IPS DF 4.7 (cell line): ENCODE results near the gene SH3RF3.
"Not testable (repeated sequence)": the region's sequence is repeated elsewhere in the genome, so short reads cannot be mapped to it uniquely, and the experiment has no call there.

Experiments
- DNase-seq: peaks from one replicate; pipeline ENCODE4 v3.0.0-alpha.2; 2013; ENCODE audit warnings: low spot score; ENCODE audit errors: extremely low read depth

The SH3RF3 gene

DNA sequence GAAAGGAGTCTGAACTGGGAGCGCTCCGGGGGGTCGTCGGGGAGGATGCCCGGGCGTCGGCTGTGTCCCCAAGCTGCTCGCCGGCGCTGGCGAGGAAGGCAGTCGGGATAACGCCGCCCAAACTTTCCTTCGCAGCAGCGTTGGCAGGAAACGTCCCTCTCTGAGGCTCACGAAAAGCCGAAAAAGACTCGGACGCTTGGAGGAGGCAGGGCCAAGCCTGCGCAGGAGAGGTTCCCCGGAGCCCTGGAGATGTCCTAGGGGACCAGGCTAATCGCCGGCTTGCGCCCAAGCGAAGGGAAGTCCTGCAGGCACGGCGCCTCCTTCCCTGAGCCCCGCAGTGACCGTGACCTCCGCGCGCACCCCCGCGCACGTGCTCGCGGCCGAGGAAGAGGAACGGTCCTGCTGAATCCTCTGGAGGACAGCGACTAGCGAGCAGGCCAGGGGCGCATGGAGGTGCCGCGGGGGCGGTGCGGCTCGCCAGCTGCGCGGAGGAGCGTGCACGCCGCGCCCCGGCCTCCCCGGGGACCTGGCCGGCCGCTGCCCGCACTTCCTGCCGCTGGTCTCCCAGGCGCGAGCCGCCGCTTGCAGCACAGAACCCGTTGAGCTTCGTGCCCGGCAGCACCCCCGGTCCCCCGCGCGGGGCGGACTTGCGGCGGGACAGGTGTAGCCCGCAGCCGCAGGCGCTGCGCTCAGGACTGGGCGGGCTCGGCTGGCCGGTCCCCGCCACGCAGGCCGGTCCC, at the start of gene SH3RF3:
TSS of gene SH3RF3 (plus strand) at position 590 of the 740 bp plus-strand sequence.
- DNase-seq = no peak

DNA sequence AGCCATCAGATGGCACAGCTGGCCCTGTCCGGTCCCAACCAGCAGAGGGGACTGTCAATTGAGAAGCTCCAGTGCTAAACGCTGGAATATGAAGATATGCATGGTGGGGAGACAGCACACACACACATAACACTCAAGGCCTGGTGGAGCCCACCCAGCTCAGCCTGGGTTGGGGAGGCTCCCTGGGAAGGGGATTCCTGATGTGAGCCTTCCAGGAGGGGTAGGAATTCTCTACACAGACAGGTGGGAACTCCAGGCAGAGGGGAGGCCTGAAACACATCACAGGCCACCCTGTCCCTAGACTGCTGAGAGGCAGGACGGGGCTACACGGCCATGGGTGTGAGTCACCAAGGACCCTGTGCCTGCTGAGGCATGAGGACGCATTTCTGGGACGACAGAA, 49.4 kb upstream of the SH3RF3 start:
- no peak for DNase-seq

DNA sequence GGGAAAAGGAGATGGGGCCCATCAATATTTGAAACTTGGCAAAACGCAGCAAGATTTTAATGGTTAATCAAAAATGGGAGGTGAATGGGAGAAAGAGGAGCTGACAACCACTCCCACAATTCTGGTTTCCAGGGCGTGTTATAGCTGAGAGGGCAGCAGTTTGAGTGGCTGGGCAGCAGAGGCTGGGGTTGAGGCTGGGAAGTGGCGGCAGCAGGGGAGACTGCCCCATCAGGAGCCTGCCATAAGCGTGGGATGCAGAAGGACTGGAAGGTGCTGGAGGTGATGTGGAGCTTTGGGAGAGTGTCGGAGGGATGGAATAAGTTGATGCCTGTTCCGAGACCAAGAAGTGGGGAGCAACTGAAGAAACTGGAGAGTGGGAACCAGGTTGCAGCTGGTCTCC, 48.9 kb upstream of the SH3RF3 start:
- no peak for DNase-seq

DNA sequence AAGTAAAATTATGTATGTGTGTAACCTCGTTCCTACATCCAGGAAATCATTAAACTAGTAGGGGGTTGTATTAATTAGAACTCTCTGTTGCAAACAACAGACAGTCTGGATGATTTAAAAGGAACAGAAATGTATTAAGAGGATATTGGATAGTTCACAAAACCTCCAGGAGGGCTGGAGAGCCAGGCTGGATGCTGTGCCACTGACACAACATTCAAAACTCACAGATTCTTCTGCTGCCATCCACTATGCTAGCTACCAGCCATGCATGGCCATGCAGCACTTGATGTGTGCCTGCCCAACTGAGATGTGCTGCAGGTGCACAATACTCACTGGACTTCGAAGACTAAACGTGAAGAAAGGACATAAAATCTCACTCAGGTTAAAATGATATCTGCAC, 48.2 kb upstream of the SH3RF3 start:
- no peak for DNase-seq

DNA sequence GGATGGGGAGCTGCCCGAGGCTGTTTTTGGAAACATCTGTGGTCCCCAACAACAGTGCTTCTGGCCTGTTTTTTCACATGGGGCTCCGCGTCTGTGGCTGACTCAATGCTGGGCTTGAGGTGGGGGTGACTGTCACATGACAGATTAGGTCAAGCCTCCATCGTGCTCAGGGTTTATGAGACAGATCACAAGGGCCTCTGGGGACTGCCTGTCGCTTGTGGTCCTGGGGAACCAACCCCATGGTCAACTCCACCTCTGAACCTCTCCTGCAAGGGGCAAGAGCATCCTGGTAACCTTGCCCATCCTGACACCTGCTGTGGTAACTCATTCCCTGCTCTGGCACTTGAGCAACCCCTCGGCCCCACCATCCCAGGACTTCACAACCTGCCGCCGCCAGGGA, 47.6 kb upstream of the SH3RF3 start:
- DNase-seq = no peak

DNA sequence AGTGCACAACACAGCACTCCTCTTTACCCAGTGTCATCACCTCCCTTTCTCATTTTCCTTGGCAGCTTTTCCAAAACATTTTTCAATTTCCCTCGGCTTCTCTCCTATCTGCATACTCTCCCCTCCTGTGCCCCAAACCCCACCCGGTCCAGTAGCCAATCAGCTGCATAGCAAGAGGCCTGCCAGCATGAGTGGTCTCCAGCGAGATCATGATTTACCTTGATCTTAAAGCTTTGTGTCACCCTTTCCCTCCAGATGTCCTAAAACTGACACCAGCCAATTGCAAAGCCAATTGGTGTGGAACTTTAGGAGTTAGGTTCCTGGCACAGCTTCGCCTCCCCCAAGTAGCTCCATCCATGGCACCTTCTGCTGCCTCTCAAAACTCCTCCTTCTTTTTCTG, 45.2 kb upstream of the SH3RF3 start:
- no peak for DNase-seq

DNA sequence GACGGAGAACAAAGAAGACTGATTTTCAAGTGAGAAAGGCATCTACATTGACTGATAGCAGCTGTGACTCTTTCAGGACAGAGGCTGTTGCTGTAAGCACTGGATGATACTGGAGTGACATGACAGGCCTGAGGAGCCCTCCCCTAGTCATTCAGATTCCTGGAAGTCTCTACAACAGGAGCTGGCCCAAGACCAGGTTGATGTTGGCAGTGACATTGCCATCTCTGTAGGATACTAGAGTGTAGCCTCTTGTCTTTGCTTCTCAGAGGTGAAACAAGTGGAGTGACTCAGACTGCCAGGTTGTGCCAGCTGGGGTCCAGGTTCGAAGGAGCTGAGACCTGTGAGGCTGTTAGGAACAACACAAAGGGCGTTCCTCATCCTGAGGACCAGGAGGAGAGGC, 44.7 kb upstream of the SH3RF3 start:
- no peak for DNase-seq

DNA sequence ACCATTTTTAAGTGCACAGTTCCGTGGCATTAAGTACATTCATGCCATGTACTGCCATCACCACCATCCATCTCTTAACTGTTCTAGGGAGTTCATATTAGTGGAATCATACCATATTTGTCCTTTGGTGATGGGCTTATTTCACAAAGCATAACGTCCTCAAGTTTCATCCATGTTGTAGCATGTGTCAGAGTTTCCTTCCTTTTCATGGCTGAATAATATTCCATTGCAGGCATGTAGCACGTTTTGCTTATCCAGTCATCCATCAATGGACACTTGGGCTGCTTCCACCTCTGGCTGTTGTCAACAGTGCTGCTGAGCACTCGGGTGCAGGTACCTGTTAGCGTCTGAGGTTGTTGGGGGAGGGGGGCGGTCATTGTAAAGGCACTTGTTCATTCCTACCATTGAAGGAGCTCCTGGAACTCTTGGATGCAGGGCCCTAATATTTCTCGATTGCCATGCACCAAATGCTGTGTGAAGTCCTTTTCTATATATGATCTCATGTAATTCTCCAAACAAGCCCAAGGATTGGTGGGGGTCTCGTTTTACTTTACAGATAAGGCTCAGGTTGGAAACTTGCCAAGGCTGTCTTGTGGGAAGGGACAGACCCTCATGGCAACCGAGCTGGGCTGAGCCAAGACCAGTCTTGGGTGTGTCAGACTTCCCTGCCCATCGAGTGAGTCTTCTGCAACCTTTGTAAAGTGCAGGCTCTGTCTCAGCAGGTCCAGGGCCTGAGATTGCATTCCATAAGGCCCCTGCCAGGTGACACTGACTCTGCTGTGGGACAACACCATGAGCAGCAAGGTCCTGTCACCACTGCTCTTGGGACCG, 42.9 kb upstream of the SH3RF3 start:
- no peak for DNase-seq

DNA sequence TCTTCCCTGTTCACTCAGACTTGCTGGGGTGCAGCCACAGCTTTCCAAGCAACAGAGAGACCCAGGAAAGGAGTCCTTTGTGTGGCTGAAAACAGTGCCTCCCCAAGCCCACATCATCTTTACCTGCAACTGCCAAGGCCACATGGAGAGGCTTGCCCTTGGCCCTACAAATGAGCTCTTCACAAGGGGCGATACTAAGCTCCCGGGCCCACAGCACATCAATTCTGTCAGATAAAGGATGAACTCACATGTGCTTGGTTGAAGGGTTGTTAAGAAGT, 42.3 kb upstream of the SH3RF3 start:
- no peak for DNase-seq

DNA sequence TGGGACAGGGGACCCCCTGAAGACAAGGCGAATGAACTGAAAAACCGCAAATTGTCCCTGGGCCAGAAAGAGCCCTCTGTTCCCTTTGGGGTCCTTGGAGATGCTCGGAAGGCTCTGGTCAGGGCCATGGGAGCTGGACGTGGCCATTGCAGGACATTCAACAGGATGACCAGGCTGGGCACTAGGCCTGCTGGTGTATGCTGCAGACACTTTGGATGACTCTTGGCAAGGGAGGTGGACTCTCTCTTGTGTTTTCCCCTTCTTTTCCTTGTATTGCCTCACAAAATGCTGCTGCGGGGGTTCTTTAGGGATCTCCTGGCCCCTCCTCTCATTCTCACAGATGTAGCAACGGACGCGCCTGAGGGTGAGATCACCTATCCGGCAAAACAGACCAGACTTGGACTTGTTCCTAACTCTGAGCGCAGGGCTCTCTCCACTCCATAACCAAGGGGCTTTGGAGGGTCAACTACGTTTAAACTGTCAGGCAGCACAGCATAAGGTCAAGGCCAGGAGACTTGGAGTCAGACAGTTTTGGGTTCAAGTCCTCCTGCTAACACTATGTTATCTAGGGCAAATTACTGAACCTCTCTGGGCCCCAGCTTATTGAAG, 41.8 kb upstream of the SH3RF3 start:
- DNase-seq = no peak

DNA sequence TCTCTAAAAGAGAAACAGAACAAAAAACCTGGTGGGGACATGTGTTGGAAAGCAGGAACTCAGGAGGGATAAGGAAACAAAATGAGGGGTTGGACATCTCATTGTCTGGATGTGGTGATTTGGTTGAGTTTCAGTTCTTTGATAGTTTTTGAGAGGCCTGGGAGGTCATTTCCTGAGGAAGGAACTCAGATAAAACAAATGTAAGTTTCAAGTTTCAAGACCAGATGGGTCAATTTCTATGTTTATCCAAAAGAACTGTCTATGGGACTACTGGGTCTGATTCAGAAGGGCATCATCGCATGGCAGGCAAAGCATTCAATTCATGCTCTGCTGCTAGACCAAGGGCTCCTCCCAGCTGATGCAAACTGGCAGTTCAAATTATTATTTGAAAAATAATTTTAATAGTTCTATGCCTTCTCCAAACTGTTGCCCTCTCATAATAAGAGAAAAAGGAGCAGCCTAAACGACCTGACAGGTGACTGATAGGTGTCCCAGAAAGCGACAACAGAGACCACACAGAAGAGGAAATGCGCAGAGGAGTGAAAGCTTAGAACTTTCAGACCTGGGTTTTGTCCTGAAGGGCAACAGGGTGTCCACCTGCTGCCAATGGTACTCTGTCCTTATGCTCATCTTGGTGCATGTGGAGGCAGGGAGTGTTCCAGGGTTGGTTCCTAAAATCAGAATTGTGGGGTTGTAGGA, 39.3 kb upstream of the SH3RF3 start:
- DNase-seq = no peak

DNA sequence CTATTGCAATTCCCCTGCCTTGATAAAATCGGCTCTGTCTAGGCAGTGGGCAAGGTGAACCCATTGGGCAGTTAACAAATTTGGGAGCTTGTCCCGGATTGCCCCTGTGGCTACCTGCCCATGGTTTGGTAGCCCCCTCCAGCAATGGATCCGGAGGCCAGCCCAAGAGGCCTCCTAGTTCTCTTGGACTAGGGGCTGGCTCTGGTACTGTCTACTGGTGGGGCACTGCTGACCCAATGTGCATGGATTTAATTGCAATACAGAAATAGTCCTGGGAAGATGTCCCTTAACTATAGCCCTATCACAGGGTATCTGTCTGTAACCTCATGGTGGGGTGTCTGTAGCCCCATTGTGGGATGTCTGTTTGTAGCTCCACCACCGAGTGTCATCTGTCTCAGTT, 37.5 kb upstream of the SH3RF3 start:
- no peak for DNase-seq

DNA sequence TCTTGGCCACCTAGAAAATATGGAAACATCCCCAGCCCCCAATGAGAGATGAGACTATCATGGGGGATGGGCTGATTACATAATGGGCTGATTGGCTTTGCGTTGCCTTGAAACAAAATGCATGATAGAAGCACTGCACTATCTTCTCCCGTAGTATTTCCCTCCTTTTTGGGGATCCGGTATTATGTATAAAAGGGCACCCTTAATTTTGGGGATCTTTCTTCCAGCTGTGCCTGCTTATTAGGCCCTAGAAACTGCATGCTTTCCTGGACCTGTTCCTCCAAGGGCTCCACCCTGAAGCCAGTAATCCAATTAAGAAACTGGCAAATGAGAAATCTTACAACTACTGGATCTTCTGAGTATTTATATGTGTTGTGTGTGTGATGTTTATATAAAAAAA, 34.9 kb upstream of the SH3RF3 start:
- DNase-seq = no peak

DNA sequence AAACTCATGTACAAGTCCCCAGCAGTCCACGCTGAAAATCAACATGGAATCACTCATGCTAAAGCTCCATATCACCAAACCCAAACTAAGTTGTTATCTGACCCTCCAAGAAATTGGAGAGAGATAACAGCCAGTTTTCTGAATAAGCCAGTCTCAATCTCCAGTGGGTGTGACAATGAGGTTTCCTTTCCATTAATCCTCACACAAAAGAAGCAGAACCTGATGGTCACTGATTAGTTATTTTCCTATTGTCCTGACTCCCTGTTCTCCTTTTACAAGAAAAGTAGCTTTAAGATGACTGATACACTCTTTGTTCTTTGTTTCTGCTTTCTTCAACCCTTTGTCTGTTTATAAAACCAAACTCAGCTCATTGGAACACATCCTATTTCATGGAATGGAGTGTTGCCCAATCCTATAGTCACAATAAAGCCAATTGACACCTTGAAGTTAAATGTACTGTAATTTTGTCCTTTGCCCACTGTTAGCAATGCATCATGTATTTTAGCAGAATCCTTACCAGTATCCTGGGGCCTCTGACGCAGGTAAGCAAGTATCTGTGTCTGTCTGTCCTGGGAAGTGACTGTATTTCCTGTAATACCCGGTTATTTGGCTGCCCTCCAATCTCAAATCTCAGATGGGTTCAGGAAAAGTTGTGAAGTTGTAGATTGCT, 30.6 kb upstream of the SH3RF3 start:
- no peak for DNase-seq

DNA sequence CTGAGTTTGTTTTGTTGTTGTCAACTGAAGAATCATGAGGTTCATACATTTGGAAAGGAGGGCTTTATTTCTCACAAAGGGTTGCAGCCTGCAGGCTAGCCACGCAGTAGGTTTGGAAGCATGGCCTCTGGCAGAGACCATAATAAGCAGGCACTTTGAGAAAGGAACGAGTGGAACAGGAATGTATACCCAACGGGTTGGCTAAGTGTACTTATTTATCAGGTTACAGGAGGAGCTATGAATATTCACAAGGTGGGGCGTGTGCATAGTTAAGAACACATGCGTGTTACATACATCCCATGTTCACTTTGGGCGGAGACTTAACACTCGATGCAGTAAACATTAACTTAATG, 30.1 kb upstream of the SH3RF3 start:
- no peak for DNase-seq

DNA sequence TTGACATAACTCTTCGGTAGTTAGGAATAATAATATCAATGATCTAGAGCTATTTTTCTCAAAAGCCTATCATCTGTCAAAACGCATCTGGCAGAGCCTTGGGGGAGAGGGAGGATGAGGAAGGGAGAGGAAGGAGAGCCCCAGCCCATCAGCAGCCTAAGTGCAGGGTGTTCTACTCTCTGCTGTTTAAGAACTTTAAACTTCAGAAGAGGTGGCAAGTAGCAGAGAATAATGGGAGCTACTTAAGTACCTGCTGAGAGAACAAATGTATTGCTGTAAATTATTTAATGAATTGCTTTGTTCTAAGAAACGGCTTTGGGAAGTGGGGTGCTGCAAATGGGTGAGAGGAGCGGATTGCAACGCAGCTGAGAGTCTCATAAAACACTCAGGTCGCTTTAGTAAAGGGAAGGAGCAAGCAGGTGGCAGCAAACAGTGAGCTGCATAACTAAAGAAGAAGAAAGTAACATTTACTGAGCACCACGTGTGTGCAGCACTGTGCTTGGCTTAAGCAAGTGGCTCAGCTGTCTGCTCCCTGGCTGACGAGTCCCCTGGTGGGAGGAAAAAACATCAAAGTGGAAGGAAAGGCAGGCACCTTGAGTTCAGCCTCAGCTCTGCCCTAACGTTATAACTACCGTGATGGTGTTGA, 26.3 kb upstream of the SH3RF3 start:
- peak; percentile 46 for DNase-seq

DNA sequence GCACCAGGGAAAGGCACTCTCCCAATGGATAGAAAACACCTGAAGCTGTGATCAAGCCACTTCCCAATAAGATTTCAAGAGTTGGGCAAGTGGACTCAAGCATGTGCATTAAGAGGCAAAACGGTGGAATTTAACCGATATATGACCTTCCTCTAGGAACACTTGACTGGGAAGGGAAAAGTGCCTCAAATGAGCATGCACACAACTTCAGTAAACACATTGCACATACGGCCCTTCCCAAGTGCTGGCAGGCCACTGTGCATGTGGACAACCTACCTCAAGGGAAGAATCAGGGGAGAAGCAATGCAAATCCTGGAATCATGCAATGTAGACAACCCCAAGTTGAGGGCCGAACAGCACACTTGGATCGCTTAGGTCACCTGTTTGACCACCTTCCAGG, 23.9 kb upstream of the SH3RF3 start:
- no peak for DNase-seq

DNA sequence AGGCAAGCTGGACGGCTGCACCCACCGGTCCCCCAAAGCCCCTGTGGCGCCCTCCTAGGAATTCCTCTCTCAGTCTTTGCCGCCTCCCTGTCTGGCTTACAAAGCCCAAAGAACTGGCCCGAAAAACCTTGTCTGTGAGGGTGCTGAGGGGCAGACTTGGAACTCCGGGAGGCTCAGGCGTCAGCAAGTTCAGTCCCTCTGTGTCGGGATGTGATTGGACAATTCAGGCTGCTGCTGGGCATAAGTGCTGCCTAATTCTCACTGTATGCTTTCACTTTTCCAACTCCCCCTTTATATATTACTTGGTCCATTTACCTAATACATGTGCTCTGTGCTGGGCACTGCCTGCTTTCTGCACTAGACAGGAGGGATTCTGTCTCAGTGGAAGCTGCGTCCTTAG, 20.3 kb upstream of the SH3RF3 start:
- DNase-seq = no peak

DNA sequence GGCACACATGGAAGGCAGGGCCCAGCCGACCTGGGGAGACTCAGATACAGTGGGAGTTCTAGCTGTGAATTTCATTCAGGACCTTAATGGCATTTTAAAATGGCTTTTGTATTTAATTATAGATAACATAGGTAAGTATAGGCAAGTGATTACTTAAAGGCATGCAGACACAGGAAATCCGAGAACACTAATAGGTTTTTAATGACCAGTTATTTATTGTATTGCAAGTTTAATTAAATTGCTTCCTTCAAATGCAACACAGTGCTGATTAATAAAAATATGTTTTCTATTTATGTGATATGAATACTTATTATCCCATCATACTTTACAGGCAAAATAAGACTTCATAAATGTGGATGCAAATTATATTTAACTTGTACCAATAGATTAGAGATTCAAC, 19.7 kb upstream of the SH3RF3 start:
- DNase-seq = no peak

DNA sequence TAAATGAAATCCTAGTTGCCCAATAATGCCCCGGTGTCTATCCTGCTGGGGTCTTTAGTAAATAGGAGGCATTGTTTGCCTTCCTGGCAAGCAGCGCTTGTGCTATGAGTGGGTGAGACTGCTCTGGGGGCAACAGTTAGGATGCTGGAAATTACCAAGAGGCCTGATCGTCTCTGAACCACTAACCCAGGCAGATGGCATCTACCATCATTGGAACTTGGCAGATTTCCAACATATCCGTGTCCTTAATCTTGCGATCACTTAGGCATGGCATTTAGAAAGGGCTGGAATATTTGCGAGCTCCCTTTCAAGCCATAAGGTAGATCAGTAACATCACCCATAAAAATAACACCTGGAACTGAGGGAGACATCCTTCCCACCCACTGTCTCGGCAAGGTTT, 18.8 kb upstream of the SH3RF3 start:
- DNase-seq = no peak

DNA sequence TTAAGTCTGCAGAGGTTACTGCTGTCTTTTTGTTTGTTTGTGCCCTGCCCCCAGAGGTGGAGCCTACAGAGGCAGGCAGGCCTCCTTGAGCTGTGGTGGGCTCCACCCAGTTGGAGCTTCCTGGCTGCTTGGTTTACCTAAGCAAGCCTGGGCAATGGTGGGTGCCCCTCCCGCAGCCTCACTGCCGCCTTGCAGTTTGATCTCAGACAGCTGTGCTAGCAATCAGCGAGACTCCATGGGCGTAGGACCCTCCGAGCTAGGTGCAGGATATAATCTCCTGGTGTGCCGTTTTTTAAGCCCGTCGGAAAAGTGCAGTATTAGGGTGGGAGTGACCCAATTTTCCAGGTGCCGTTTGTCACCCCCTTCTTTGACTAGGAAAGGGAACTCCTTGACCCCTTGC, 11.8 kb upstream of the SH3RF3 start:
- DNase-seq = not testable (repeated sequence)
